SK-N-SH treated with all-trans-retinoic acid at 6 μM for 48 hours (cell line): Measurements from ENCODE around the gene TMBIM6.

Experiments
- ATAC-seq: fragments of 200-7000 bp; cut with Tn5 transposase; 3 replicates; pipeline ENCODE4 v1.9.1; 2020; ENCODE audit warnings: mild to moderate bottlenecking, moderate library complexity
- ARNTL ChIP-seq: fragments of 450-650 bp; formaldehyde crosslinking; IDR thresholded peaks from 2 replicates; pipeline ENCODE4 v1.5.0; 2020; ENCODE audit warnings: low read depth, mild to moderate bottlenecking, moderate library complexity, borderline replicate concordance
- BACH2 ChIP-seq: fragments of 250-450 bp; sonication (Bioruptor Pico); IDR thresholded peaks from 2 replicates; pipeline ENCODE4 v1.9.0; 2021; ENCODE audit warnings: mild to moderate bottlenecking, borderline replicate concordance
- CSDC2 ChIP-seq: fragments of 250-450 bp; sonication (Bioruptor Pico); IDR thresholded peaks from 2 replicates; pipeline ENCODE4 v1.5.0; 2020; ENCODE audit warnings: mild to moderate bottlenecking, moderate library complexity
- CSRNP3 ChIP-seq: fragments of 250-450 bp; sonication (Bioruptor Pico); IDR thresholded peaks from 2 replicates; pipeline ENCODE4 v1.5.1; 2021; ENCODE audit warnings: mild to moderate bottlenecking, moderate library complexity
- ESRRG ChIP-seq: fragments of 250-450 bp; sonication (Bioruptor Pico); IDR thresholded peaks from 2 replicates; pipeline ENCODE4 v1.6.1; 2021; ENCODE audit warnings: mild to moderate bottlenecking
- GLIS3 ChIP-seq: fragments of 250-450 bp; sonication (Bioruptor Pico); IDR thresholded peaks from 2 replicates; pipeline ENCODE4 v1.5.0; 2020; ENCODE audit warnings: mild to moderate bottlenecking, moderate library complexity
- ISL1 ChIP-seq: fragments of 250-450 bp; sonication (Bioruptor Pico); IDR thresholded peaks from 2 replicates; pipeline ENCODE4 v2.1.2; 2022; ENCODE audit warnings: mild to moderate bottlenecking, moderate library complexity
- OSR1 ChIP-seq: fragments of 250-450 bp; sonication (Bioruptor Pico); IDR thresholded peaks from 2 replicates; pipeline ENCODE4 v1.8.0; 2022; ENCODE audit warnings: moderate library complexity, mild to moderate bottlenecking, inconsistent platforms
- PATZ1 ChIP-seq: fragments of 250-450 bp; sonication (Bioruptor Pico); IDR thresholded peaks from 2 replicates; pipeline ENCODE4 v1.8.0; 2020; ENCODE audit warnings: mild to moderate bottlenecking, moderate library complexity, borderline replicate concordance
- PPARA ChIP-seq: fragments of 250-450 bp; sonication (Bioruptor Pico); IDR thresholded peaks from 2 replicates; pipeline ENCODE4 v1.5.0; 2020; ENCODE audit warnings: mild to moderate bottlenecking, borderline replicate concordance
- RARB ChIP-seq: fragments of 250-450 bp; sonication (Bioruptor Pico); IDR thresholded peaks from 2 replicates; pipeline ENCODE4 v1.8.0; 2021; ENCODE audit warnings: mild to moderate bottlenecking, moderate library complexity
- SNAI2 ChIP-seq: fragments of 250-450 bp; sonication (Bioruptor Pico); IDR thresholded peaks from 2 replicates; pipeline ENCODE4 v1.5.0; 2020; ENCODE audit warnings: mild to moderate bottlenecking, moderate library complexity
- TCF4 ChIP-seq: fragments of 250-450 bp; sonication (Bioruptor Pico); IDR thresholded peaks from 2 replicates; pipeline ENCODE4 v1.8.0; 2021; ENCODE audit warnings: mild to moderate bottlenecking, moderate library complexity, borderline replicate concordance
- TOX ChIP-seq: fragments of 250-450 bp; sonication (Bioruptor Pico); IDR thresholded peaks from 2 replicates; pipeline ENCODE4 v1.8.0; 2021; ENCODE audit warnings: mild to moderate bottlenecking, moderate library complexity, borderline replicate concordance
- TSHZ2 ChIP-seq: fragments of 250-450 bp; sonication (Bioruptor Pico); IDR thresholded peaks from 2 replicates; pipeline ENCODE4 v1.5.0; 2020; ENCODE audit warnings: mild to moderate bottlenecking, moderate library complexity
- ZC3H10 ChIP-seq: fragments of 250-450 bp; sonication (Bioruptor Pico); IDR thresholded peaks from 2 replicates; pipeline ENCODE4 v1.5.1; 2021; ENCODE audit warnings: mild to moderate bottlenecking, moderate library complexity
- ZFP3 ChIP-seq: fragments of 250-450 bp; sonication (Bioruptor Pico); IDR thresholded peaks from 2 replicates; pipeline ENCODE4 v1.5.0; 2020; ENCODE audit warnings: mild to moderate bottlenecking, moderate library complexity
- ZFP30 ChIP-seq: fragments of 450-650 bp; formaldehyde crosslinking; IDR thresholded peaks from 2 replicates; pipeline ENCODE4 v1.5.0; 2022; ENCODE audit warnings: mild to moderate bottlenecking, moderate library complexity
- ZNF565 ChIP-seq: fragments of 450-650 bp; formaldehyde crosslinking; conservative IDR thresholded peaks from 2 replicates; pipeline ENCODE4 v1.5.0; 2020; ENCODE audit warnings: low read depth, mild to moderate bottlenecking, moderate library complexity
- ZNF70 ChIP-seq: fragments of 450-650 bp; formaldehyde crosslinking; IDR thresholded peaks from 2 replicates; pipeline ENCODE4 v1.5.0; 2020; ENCODE audit warnings: mild to moderate bottlenecking, moderate library complexity
- ZNF8 ChIP-seq: fragments of 450-650 bp; formaldehyde crosslinking; IDR thresholded peaks from 2 replicates; pipeline ENCODE4 v1.5.0; 2020; ENCODE audit warnings: mild to moderate bottlenecking, moderate library complexity
- TF ChIP-seq, protein P1 (sequence below): fragments of 250-450 bp; sonication (Bioruptor Pico); IDR thresholded peaks from 2 replicates; pipeline ENCODE4 v1.5.1; 2020; ENCODE audit warnings: low read depth, mild to moderate bottlenecking, moderate library complexity
- TF ChIP-seq, protein P2 (sequence below): fragments of 250-450 bp; sonication (Bioruptor Pico); IDR thresholded peaks from 2 replicates; pipeline ENCODE4 v1.8.0; 2021; ENCODE audit warnings: low read depth, mild to moderate bottlenecking, moderate library complexity, borderline replicate concordance

The TMBIM6 gene

GRCh38 chr12:49801141-49802063, 60.0 kb downstream of the TMBIM6 start:
- no peak for ATAC-seq
- TF ChIP-seq TSHZ2 (CRISPR knock-in tag) (no peak), CSRNP3 (CRISPR knock-in tag) (no peak), GLIS3 (no peak), RARB (no peak), CSDC2 (CRISPR knock-in tag) (no peak), ARNTL (CRISPR knock-in tag) (no peak), ZFP3 (CRISPR knock-in tag) (no peak), ZNF565 (CRISPR knock-in tag) (no peak), ZFP30 (CRISPR knock-in tag) (no peak), BACH2 (CRISPR knock-in tag) (no peak), ZC3H10 (no peak), TCF4 (no peak), PATZ1 (CRISPR knock-in tag) (no peak), TOX (CRISPR knock-in tag) (no peak), ZNF70 (no peak), PPARA (CRISPR knock-in tag) (no peak), ESRRG (CRISPR knock-in tag) (no peak), SNAI2 (CRISPR knock-in tag) (no peak), ISL1 (no peak)
- TF ChIP-seq, protein P1, sequence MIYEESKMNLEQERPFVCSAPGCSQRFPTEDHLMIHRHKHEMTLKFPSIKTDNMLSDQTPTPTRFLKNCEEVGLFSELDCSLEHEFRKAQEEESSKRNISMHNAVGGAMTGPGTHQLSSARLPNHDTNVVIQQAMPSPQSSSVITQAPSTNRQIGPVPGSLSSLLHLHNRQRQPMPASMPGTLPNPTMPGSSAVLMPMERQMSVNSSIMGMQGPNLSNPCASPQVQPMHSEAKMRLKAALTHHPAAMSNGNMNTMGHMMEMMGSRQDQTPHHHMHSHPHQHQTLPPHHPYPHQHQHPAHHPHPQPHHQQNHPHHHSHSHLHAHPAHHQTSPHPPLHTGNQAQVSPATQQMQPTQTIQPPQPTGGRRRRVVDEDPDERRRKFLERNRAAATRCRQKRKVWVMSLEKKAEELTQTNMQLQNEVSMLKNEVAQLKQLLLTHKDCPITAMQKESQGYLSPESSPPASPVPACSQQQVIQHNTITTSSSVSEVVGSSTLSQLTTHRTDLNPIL, result no peak

DNA sequence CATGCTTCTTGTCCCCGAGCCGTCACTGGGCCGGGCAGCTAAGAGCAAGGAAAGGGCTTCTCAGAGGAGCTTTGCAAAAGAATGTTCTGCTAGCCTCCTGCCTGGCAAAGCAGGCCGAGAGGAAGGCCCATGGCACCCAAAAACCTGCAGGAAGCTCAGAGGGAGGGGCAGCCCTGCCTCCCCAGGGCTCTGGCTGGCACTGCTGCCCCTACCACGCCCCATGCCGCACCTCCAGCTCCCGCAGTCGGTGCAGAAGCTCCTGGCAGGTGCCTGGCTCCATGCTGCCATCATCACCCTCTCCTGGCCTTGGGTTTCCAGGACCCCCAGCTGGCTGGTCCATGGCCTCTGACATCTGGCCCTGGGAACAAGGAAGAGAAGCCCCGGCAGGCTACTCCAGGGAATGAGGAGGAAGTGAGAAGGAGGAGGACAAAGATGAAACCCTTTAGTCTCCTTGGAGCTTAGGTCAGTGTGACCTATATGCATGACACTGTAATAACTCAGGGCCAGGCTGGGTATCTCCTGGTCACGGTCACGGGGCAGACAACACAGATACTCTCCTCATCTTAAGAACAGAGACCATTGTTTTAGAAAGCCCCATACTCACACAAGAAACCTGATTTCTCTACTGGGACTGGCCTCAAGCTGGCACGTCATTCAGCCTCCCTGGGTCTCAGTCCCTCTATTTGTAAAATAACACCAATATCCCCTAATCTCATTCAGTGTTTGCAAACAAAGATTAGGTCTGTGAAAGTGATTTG, 62.5 kb downstream of the TMBIM6 start:
- no peak for ATAC-seq
- TF ChIP-seq SNAI2 (CRISPR knock-in tag), result no peak
- no peak for TF ChIP-seq TCF4
- no peak for TF ChIP-seq ARNTL (CRISPR knock-in tag)
- TF ChIP-seq, protein P2, sequence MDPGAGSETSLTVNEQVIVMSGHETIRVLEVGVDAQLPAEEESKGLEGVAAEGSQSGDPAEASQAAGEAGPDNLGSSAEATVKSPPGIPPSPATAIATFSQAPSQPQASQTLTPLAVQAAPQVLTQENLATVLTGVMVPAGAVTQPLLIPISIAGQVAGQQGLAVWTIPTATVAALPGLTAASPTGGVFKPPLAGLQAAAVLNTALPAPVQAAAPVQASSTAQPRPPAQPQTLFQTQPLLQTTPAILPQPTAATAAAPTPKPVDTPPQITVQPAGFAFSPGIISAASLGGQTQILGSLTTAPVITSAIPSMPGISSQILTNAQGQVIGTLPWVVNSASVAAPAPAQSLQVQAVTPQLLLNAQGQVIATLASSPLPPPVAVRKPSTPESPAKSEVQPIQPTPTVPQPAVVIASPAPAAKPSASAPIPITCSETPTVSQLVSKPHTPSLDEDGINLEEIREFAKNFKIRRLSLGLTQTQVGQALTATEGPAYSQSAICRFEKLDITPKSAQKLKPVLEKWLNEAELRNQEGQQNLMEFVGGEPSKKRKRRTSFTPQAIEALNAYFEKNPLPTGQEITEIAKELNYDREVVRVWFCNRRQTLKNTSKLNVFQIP (CRISPR knock-in tag), result no peak
- TF ChIP-seq TSHZ2 (CRISPR knock-in tag), result no peak
- TF ChIP-seq ISL1, result no peak
- TF ChIP-seq OSR1 (CRISPR knock-in tag), result no peak
- no peak for TF ChIP-seq ZNF8 (CRISPR knock-in tag)
- TF ChIP-seq ZNF70, result no peak
- TF ChIP-seq, protein P1, result no peak
- no peak for TF ChIP-seq RARB
- TF ChIP-seq PPARA (CRISPR knock-in tag), result no peak
- TF ChIP-seq CSDC2 (CRISPR knock-in tag), result no peak
- no peak for TF ChIP-seq GLIS3
- TF ChIP-seq ESRRG (CRISPR knock-in tag), result no peak
